ENCODE measurements around the gene ABCC8.
A peak's percentile ranks its signal among the peaks of the same experiment; 100 is the strongest.

Gene ABCC8

GRCh38 chr11:17410606-17411379 is 65.9 kb downstream of the ABCC8 start:
- H3K27me3 ChIP-seq (ENCODE audit: control insufficient read depth, insufficient read depth, low read length): peaks cover 46% of the 10 kb centered on the region
- no peaks in the 10 kb centered on the region for H3K9me3 ChIP-seq (replicated peaks; ENCODE audit: low read length)
- peaks cover 4% of the 10 kb centered on the region for H3K4me1 ChIP-seq (ENCODE audit: control insufficient read depth, insufficient read depth, low read length)
- no peaks in the 10 kb centered on the region for H3K36me3 ChIP-seq (ENCODE audit: insufficient read depth, low read length)
- H3K4me3 ChIP-seq (ENCODE audit: low read length): no peak overlapping the region
- no peak overlapping the region for H3K4me2 ChIP-seq (ENCODE audit: low read length)
- no peak overlapping the region for H3K9ac ChIP-seq (ENCODE audit: low read depth, low read length)

- Histone ChIP-seq H3K9ac (ENCODE audit: low read depth, low read length) (no peak overlapping the region), H3K4me2 (ENCODE audit: low read length) (no peak overlapping the region), H3K36me3 (ENCODE audit: insufficient read depth, low read length) (no peaks in the 10 kb centered on the region), H3K27me3 (ENCODE audit: control insufficient read depth, insufficient read depth, low read length) (peaks cover 26% of the 10 kb centered on the region), H3K4me1 (ENCODE audit: control insufficient read depth, insufficient read depth, low read length) (peaks cover 13% of the 10 kb centered on the region), H3K9me3 (replicated peaks; ENCODE audit: low read length) (no peaks in the 10 kb centered on the region), H3K4me3 (ENCODE audit: low read length) (no peak overlapping the region)
Observed at GRCh38 chr11:17408641-17409040, 68.0 kb downstream of the ABCC8 start.

- Histone ChIP-seq H3K4me1 (ENCODE audit: control insufficient read depth, insufficient read depth, low read length) (peaks cover 13% of the 10 kb centered on the region), H3K4me2 (ENCODE audit: low read length) (no peak overlapping the region)
Observed at GRCh38 chr11:17408026-17408425, 68.6 kb downstream of the ABCC8 start.

GRCh38 chr11:17407575-17407974 is 69.1 kb downstream of the ABCC8 start:
- Histone ChIP-seq H3K9ac (ENCODE audit: low read depth, low read length) (no peak overlapping the region), H3K9me3 (replicated peaks; ENCODE audit: low read length) (no peaks in the 10 kb centered on the region), H3K27me3 (ENCODE audit: control insufficient read depth, insufficient read depth, low read length) (peaks cover 25% of the 10 kb centered on the region), H3K4me1 (ENCODE audit: control insufficient read depth, insufficient read depth, low read length) (peaks cover 13% of the 10 kb centered on the region), H3K4me2 (ENCODE audit: low read length) (no peak overlapping the region), H3K36me3 (ENCODE audit: insufficient read depth, low read length) (no peaks in the 10 kb centered on the region), H3K4me3 (ENCODE audit: low read length) (no peak overlapping the region)

More at GRCh38 chr11:17408026-17408425, 68.6 kb downstream of the ABCC8 start:
- Histone ChIP-seq H3K4me3 (ENCODE audit: low read length) (no peak overlapping the region), H3K27me3 (ENCODE audit: control insufficient read depth, insufficient read depth, low read length) (peaks cover 25% of the 10 kb centered on the region), H3K36me3 (ENCODE audit: insufficient read depth, low read length) (no peaks in the 10 kb centered on the region), H3K9me3 (replicated peaks; ENCODE audit: low read length) (no peaks in the 10 kb centered on the region), H3K9ac (ENCODE audit: low read depth, low read length) (no peak overlapping the region)

GRCh38 chr11:17406818-17407149 is 69.9 kb downstream of the ABCC8 start:
- no peaks in the 10 kb centered on the region for H3K36me3 ChIP-seq (ENCODE audit: insufficient read depth, low read length)
- no peak overlapping the region for H3K9ac ChIP-seq (ENCODE audit: low read depth, low read length)
- H3K4me2 ChIP-seq (ENCODE audit: low read length): no peak overlapping the region
- H3K27me3 ChIP-seq (ENCODE audit: control insufficient read depth, insufficient read depth, low read length): peaks cover 25% of the 10 kb centered on the region
- H3K4me3 ChIP-seq (ENCODE audit: low read length): no peak overlapping the region
- H3K9me3 ChIP-seq (replicated peaks; ENCODE audit: low read length): no peaks in the 10 kb centered on the region
- H3K4me1 ChIP-seq (ENCODE audit: control insufficient read depth, insufficient read depth, low read length): peaks cover 13% of the 10 kb centered on the region

- Histone ChIP-seq H3K9ac (ENCODE audit: low read depth, low read length) (no peak overlapping the region), H3K4me1 (ENCODE audit: control insufficient read depth, insufficient read depth, low read length) (peaks cover 13% of the 10 kb centered on the region), H3K27me3 (ENCODE audit: control insufficient read depth, insufficient read depth, low read length) (peaks cover 28% of the 10 kb centered on the region), H3K4me3 (ENCODE audit: low read length) (no peak overlapping the region), H3K4me2 (ENCODE audit: low read length) (peak overlapping the region; percentile 70), H3K9me3 (replicated peaks; ENCODE audit: low read length) (no peaks in the 10 kb centered on the region), H3K36me3 (ENCODE audit: insufficient read depth, low read length) (no peaks in the 10 kb centered on the region)
Observed at GRCh38 chr11:17406082-17406817, 70.4 kb downstream of the ABCC8 start.

- Histone ChIP-seq H3K36me3 (ENCODE audit: insufficient read depth, low read length) (no peaks in the 10 kb centered on the region), H3K9me3 (replicated peaks; ENCODE audit: low read length) (no peaks in the 10 kb centered on the region), H3K9ac (ENCODE audit: low read depth, low read length) (no peak overlapping the region), H3K4me3 (ENCODE audit: low read length) (no peak overlapping the region), H3K4me2 (ENCODE audit: low read length) (peak overlapping the region; percentile 70), H3K27me3 (ENCODE audit: control insufficient read depth, insufficient read depth, low read length) (peaks cover 29% of the 10 kb centered on the region), H3K4me1 (ENCODE audit: control insufficient read depth, insufficient read depth, low read length) (peaks cover 13% of the 10 kb centered on the region)
Observed at GRCh38 chr11:17405232-17406005, 71.2 kb downstream of the ABCC8 start.

- Histone ChIP-seq H3K4me2 (ENCODE audit: low read length) (no peak overlapping the region), H3K9me3 (replicated peaks; ENCODE audit: low read length) (no peaks in the 10 kb centered on the region), H3K27me3 (ENCODE audit: control insufficient read depth, insufficient read depth, low read length) (peaks cover 38% of the 10 kb centered on the region), H3K9ac (ENCODE audit: low read depth, low read length) (no peak overlapping the region), H3K4me1 (ENCODE audit: control insufficient read depth, insufficient read depth, low read length) (peaks cover 13% of the 10 kb centered on the region), H3K36me3 (ENCODE audit: insufficient read depth, low read length) (no peaks in the 10 kb centered on the region), H3K4me3 (ENCODE audit: low read length) (no peak overlapping the region)
Observed at GRCh38 chr11:17403980-17404759, 72.5 kb downstream of the ABCC8 start.

GRCh38 chr11:17402486-17402885 is 74.2 kb downstream of the ABCC8 start:
- Histone ChIP-seq H3K4me2 (ENCODE audit: low read length) (no peak overlapping the region), H3K36me3 (ENCODE audit: insufficient read depth, low read length) (no peaks in the 10 kb centered on the region), H3K4me1 (ENCODE audit: control insufficient read depth, insufficient read depth, low read length) (peaks cover 13% of the 10 kb centered on the region), H3K9me3 (replicated peaks; ENCODE audit: low read length) (no peaks in the 10 kb centered on the region), H3K27me3 (ENCODE audit: control insufficient read depth, insufficient read depth, low read length) (peaks cover 47% of the 10 kb centered on the region), H3K4me3 (ENCODE audit: low read length) (no peak overlapping the region), H3K9ac (ENCODE audit: low read depth, low read length) (no peak overlapping the region)

- H3K36me3 ChIP-seq (ENCODE audit: insufficient read depth, low read length): no peaks in the 10 kb centered on the region
- no peak overlapping the region for H3K9ac ChIP-seq (ENCODE audit: low read depth, low read length)
Observed at GRCh38 chr11:17401841-17402240, 74.8 kb downstream of the ABCC8 start.

GRCh38 chr11:17401316-17401715 is 75.3 kb downstream of the ABCC8 start:
- H3K4me3 ChIP-seq (ENCODE audit: low read length): no peak overlapping the region
- H3K4me2 ChIP-seq (ENCODE audit: low read length): no peak overlapping the region
- H3K4me1 ChIP-seq (ENCODE audit: control insufficient read depth, insufficient read depth, low read length): peaks cover 13% of the 10 kb centered on the region
- no peaks in the 10 kb centered on the region for H3K9me3 ChIP-seq (replicated peaks; ENCODE audit: low read length)
- no peak overlapping the region for H3K9ac ChIP-seq (ENCODE audit: low read depth, low read length)
- H3K27me3 ChIP-seq (ENCODE audit: control insufficient read depth, insufficient read depth, low read length): peaks cover 50% of the 10 kb centered on the region
- no peaks in the 10 kb centered on the region for H3K36me3 ChIP-seq (ENCODE audit: insufficient read depth, low read length)

More at GRCh38 chr11:17401841-17402240, 74.8 kb downstream of the ABCC8 start:
- Histone ChIP-seq H3K4me2 (ENCODE audit: low read length) (no peak overlapping the region), H3K4me3 (ENCODE audit: low read length) (no peak overlapping the region), H3K4me1 (ENCODE audit: control insufficient read depth, insufficient read depth, low read length) (peaks cover 13% of the 10 kb centered on the region), H3K27me3 (ENCODE audit: control insufficient read depth, insufficient read depth, low read length) (peaks cover 47% of the 10 kb centered on the region), H3K9me3 (replicated peaks; ENCODE audit: low read length) (no peaks in the 10 kb centered on the region)
